Measurements from ENCODE around the gene KLF3. TPM values are rescaled to one million over a fixed set of nuclear protein-coding genes. Genes with fewer than 3 reads are reported as not detected.

Gene KLF3
- total RNA-seq, 1 experiment from 2014 or later = 29.0 TPM

DNA sequence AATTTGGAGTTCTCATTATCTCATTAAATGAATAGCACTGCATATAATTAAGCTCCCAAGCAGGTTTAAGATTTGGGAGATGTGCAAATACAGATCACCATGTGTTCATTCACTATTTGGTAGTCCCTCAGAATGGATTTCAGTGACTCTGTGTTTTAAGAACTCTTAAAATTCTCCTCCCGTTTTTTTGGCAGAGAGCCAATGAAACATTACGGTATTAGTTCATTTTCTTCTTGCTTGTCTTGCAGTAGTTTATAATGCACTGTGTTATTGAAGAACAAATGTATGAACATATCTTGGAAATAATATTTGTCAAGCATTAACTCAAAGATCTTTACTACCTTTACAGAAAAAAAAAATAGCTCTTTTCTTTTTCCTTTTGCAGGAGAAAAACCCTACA is 32.7 kb downstream of the KLF3 start:
- Histone ChIP-seq H3K4ac (ENCODE audit: low read depth, low read length) (no peak overlapping the region), H3K23ac (ENCODE audit: insufficient read length, low read depth, low read length) (no peak overlapping the region), H2BK15ac (ENCODE audit: low read depth, low read length) (no peak overlapping the region), H3K4me1 (ENCODE audit: insufficient read depth, low read length) (no peaks in the 10 kb centered on the region), H2BK20ac (ENCODE audit: low read depth, low read length, poor library complexity, severe bottlenecking) (no peak overlapping the region), H2AK5ac (ENCODE audit: insufficient read length, low read length) (no peak overlapping the region), H3K56ac (ENCODE audit: insufficient read length, low read depth, low read length) (no peak overlapping the region), H2BK12ac (ENCODE audit: insufficient read length, low read depth, low read length) (no peak overlapping the region), H3K23me2 (ENCODE audit: insufficient read length, low read depth, low read length, poor library complexity, severe bottlenecking) (no peaks in the 10 kb centered on the region), H4K91ac (ENCODE audit: insufficient read length, low read depth, low read length) (no peak overlapping the region), H3K9ac (ENCODE audit: extremely low read depth, insufficient read length, low read length) (no peak overlapping the region), H3T11ph (ENCODE audit: low read length) (no peak overlapping the region), H4K20me1 (ENCODE audit: control insufficient read depth, insufficient read depth, insufficient read length) (no peaks in the 10 kb centered on the region), H2AFZ (ENCODE audit: low read length) (no peak overlapping the region), H3K27ac (ENCODE audit: insufficient read length, low read depth, low read length) (no peak overlapping the region), H2BK5ac (ENCODE audit: insufficient read length, low read length) (no peak overlapping the region), H2BK120ac (ENCODE audit: low read depth, low read length, poor library complexity, severe bottlenecking) (no peak overlapping the region), H3K18ac (ENCODE audit: insufficient read length, low read depth, low read length) (no peak overlapping the region), H3K14ac (ENCODE audit: insufficient read depth, low read length) (no peak overlapping the region), H3K4me2 (ENCODE audit: insufficient read depth, insufficient read length, low read length) (no peak overlapping the region), H3K79me2 (ENCODE audit: insufficient read depth, low read length) (no peaks in the 10 kb centered on the region), H4K5ac (ENCODE audit: insufficient read length, low read depth, low read length) (no peak overlapping the region), H3K79me1 (ENCODE audit: insufficient read depth, low read depth, low read length, poor library complexity, severe bottlenecking) (no peaks in the 10 kb centered on the region), H3K27me3 (ENCODE audit: insufficient read depth, low read length) (no peaks in the 10 kb centered on the region), H4K8ac (replicated peaks; ENCODE audit: insufficient read length, low read depth, low read length) (no peak overlapping the region), H3K9me3 (ENCODE audit: control insufficient read depth, low read depth, low read length) (no peaks in the 10 kb centered on the region)
- peaks cover 31 to 36% of the 10 kb centered on the region in 2 experiments for H3K4me1 Mint-ChIP-seq
- no CpG with 5 or more reads among the region's 2 CpGs for WGBS (ENCODE audit: extremely low coverage, insufficient read length, low lambda C conversion rate)
- no peaks in the 10 kb centered on the region for H3K27me3 Mint-ChIP-seq (ENCODE audit: low read depth)
- no peak overlapping the region for H3K27ac Mint-ChIP-seq
- H3K36me3 Mint-ChIP-seq (ENCODE audit: insufficient read depth in 1 of 3, low read depth in 3 of 3) = peaks cover 32 to 55% (median 38%) of the 10 kb centered on the region in 3 experiments
- no peak for DNase-seq
- no peak overlapping the region for H3K4me3 Mint-ChIP-seq
- TF ChIP-seq, protein P1, sequence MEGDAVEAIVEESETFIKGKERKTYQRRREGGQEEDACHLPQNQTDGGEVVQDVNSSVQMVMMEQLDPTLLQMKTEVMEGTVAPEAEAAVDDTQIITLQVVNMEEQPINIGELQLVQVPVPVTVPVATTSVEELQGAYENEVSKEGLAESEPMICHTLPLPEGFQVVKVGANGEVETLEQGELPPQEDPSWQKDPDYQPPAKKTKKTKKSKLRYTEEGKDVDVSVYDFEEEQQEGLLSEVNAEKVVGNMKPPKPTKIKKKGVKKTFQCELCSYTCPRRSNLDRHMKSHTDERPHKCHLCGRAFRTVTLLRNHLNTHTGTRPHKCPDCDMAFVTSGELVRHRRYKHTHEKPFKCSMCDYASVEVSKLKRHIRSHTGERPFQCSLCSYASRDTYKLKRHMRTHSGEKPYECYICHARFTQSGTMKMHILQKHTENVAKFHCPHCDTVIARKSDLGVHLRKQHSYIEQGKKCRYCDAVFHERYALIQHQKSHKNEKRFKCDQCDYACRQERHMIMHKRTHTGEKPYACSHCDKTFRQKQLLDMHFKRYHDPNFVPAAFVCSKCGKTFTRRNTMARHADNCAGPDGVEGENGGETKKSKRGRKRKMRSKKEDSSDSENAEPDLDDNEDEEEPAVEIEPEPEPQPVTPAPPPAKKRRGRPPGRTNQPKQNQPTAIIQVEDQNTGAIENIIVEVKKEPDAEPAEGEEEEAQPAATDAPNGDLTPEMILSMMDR (conservative IDR thresholded peaks at IDR 0.05) = no peak
- H3K9me3 Mint-ChIP-seq = no peaks in the 10 kb centered on the region
